GM12801 (cell line): ENCODE data around the gene TMEM255B.

Experiments used
- TF ChIP-seq, protein P1 (sequence below): IDR thresholded peaks from one replicate; pipeline ENCODE4 v1.5.1; 2011; ENCODE audit warnings: control low read depth; ENCODE audit not compliant: insufficient read length; ENCODE audit errors: extremely low read depth

TMEM255B gene

DNA sequence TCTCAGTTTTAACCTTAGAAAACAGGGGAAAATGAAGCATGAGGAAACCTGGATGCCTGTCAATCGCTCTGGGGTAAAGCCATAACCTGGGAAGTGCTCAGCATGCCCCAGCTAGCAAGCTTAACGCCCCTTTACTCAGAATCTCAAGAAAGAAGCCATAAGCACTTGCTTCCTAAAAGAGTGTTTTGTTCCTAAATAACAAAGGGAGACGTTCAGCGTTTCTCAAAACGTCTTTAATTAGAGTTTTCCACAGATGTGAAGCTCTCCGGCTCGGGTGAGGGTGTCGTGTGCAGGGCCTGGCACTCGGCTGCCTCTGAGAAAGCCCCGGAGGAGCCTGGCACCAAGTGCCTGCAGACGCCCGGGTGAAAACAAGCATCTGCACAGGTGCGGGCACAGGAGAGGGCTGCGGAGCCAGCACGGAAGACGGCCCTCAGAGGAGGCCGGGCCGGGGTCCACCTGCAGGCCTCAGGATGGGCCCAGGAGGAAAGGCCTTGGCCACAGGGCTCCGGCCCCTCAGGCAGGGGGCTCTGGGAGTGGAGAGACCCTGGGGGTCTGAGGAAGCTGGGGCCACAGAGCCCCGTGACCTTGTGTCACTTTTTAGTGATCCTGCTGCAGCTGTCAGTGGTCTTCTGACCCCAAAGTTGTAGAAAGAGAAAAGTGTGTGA is 98.6 kb downstream of the TMEM255B start:
- TF ChIP-seq, protein P1, sequence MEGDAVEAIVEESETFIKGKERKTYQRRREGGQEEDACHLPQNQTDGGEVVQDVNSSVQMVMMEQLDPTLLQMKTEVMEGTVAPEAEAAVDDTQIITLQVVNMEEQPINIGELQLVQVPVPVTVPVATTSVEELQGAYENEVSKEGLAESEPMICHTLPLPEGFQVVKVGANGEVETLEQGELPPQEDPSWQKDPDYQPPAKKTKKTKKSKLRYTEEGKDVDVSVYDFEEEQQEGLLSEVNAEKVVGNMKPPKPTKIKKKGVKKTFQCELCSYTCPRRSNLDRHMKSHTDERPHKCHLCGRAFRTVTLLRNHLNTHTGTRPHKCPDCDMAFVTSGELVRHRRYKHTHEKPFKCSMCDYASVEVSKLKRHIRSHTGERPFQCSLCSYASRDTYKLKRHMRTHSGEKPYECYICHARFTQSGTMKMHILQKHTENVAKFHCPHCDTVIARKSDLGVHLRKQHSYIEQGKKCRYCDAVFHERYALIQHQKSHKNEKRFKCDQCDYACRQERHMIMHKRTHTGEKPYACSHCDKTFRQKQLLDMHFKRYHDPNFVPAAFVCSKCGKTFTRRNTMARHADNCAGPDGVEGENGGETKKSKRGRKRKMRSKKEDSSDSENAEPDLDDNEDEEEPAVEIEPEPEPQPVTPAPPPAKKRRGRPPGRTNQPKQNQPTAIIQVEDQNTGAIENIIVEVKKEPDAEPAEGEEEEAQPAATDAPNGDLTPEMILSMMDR, result no peak

DNA sequence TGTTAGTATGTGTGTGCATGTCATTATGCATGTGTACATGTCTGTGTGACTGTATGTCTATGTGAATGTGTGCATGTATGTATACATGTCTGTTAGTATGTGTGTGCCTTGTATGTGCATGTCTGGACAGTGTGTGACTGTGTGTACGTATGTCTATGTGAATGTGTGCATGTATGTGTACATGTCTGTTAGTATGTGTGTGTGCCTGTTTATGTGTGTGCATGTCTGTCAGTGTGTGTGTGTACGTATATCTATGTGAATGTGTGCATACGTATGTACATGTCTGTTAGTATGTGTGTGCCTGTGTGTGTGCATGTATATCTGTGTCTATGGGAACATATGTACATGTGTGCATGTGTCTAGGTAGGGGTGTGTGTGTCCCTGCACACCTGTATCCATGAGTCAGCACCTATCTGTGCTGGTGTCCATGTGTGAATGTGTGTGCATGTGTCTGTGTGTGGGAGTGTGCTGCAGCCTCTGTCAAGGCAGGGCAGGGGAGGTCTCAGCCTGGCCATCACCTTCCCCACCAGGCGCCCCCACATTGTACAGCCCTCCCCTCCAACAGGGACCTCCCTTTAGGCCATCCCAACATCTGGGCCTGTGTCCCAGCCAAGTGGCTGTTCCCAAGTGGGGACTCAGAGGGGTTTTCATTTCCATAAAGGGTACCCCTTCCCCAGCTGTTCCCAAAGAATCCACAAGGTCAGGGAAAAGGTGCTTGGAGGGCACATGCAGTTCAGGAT is 100.5 kb downstream of the TMEM255B start:
- TF ChIP-seq, protein P1, result no peak

DNA sequence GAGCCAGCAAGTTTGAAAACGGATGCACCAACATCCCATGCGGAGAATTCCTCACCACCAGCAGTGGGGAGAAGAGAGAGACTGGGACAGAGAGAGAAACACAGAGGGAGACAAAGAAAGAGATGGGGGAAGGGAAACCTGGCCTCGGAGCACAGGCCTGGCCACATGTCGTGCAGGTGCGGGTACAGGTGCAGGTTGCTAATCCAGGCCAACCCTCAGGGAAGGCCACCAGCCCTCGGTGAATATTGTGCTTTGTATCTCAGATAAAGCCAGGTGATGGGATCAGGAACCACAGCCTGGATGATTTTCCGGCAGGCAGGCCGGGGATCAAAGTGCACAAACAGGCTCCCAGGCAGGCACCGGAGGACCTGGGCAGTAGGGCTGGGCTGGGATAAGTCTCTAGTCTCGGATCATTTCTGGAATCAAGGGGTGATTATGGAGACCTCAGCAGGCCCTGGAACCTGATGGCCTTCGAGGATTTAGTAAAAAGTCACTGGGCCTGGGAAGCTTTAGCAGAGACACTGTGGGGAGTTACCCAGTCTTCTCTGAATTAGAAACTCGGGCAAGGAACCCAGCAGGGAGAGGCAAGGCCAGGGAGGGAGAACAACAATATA is 101.1 kb downstream of the TMEM255B start:
- TF ChIP-seq, protein P1, result no peak

- TF ChIP-seq, protein P1, result no peak
Observed at GRCh38 chr13:113860665-113861432, 101.8 kb downstream of the TMEM255B start.

GRCh38 chr13:113861433-113862030 is 102.5 kb downstream of the TMEM255B start:
- TF ChIP-seq, protein P1, result no peak

DNA sequence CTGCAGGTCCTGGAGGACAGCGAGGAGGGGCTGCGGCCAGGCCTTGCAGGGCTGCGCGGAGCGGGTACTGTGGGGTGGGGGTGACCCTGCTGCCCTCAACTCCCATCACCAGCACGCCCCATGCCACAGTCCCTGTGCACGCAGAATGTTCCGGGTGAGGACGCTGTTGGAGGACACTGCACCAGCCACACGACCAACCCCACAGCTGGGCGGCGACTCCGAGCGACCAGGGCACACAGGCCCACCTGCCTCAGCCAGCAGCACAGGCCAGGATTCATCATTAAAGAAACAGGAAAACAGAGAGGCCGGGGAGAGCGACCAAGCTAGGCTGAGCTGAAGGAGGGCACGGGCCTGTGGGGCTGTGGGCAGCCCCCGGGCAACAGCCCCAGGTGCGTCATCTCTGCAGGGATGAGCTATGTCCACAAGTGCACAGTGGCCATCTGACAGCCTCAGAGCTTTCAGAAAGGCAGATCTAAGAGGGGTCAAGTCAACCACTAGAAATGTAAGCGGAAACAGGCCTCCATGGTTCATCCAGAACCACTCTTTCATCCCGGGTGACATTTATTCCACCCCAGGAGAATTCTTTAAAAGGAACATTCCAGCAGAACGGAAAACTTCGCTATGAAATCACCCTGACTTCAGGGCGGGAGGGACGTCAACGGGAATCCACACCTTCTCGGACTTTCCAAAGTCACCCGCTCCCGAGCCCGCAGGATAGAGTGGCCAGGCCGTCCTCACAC is 103.3 kb downstream of the TMEM255B start:
- TF ChIP-seq, protein P1, result no peak
